SK-N-SH treated with all-trans-retinoic acid at 6 μM for 48 hours (cell line): ENCODE results near the gene CSTA.

Source experiments
- ATAC-seq: fragments of 200-7000 bp; cut with Tn5 transposase; 3 replicates; pipeline ENCODE4 v1.9.1; 2020; ENCODE audit warnings: mild to moderate bottlenecking, moderate library complexity
- ARNTL ChIP-seq: fragments of 450-650 bp; formaldehyde crosslinking; IDR thresholded peaks from 2 replicates; pipeline ENCODE4 v1.5.0; 2020; ENCODE audit warnings: low read depth, mild to moderate bottlenecking, moderate library complexity, borderline replicate concordance
- BACH2 ChIP-seq: fragments of 250-450 bp; sonication (Bioruptor Pico); IDR thresholded peaks from 2 replicates; pipeline ENCODE4 v1.9.0; 2021; ENCODE audit warnings: mild to moderate bottlenecking, borderline replicate concordance
- ESRRG ChIP-seq: fragments of 250-450 bp; sonication (Bioruptor Pico); IDR thresholded peaks from 2 replicates; pipeline ENCODE4 v1.6.1; 2021; ENCODE audit warnings: mild to moderate bottlenecking
- GLIS3 ChIP-seq: fragments of 250-450 bp; sonication (Bioruptor Pico); IDR thresholded peaks from 2 replicates; pipeline ENCODE4 v1.5.0; 2020; ENCODE audit warnings: mild to moderate bottlenecking, moderate library complexity
- ISL1 ChIP-seq: fragments of 250-450 bp; sonication (Bioruptor Pico); IDR thresholded peaks from 2 replicates; pipeline ENCODE4 v2.1.2; 2022; ENCODE audit warnings: mild to moderate bottlenecking, moderate library complexity
- OSR1 ChIP-seq: fragments of 250-450 bp; sonication (Bioruptor Pico); IDR thresholded peaks from 2 replicates; pipeline ENCODE4 v1.8.0; 2022; ENCODE audit warnings: moderate library complexity, mild to moderate bottlenecking, inconsistent platforms
- PPARA ChIP-seq: fragments of 250-450 bp; sonication (Bioruptor Pico); IDR thresholded peaks from 2 replicates; pipeline ENCODE4 v1.5.0; 2020; ENCODE audit warnings: mild to moderate bottlenecking, borderline replicate concordance
- RARB ChIP-seq: fragments of 250-450 bp; sonication (Bioruptor Pico); IDR thresholded peaks from 2 replicates; pipeline ENCODE4 v1.8.0; 2021; ENCODE audit warnings: mild to moderate bottlenecking, moderate library complexity
- SNAI2 ChIP-seq: fragments of 250-450 bp; sonication (Bioruptor Pico); IDR thresholded peaks from 2 replicates; pipeline ENCODE4 v1.5.0; 2020; ENCODE audit warnings: mild to moderate bottlenecking, moderate library complexity
- TOX ChIP-seq: fragments of 250-450 bp; sonication (Bioruptor Pico); IDR thresholded peaks from 2 replicates; pipeline ENCODE4 v1.8.0; 2021; ENCODE audit warnings: mild to moderate bottlenecking, moderate library complexity, borderline replicate concordance
- ZC3H10 ChIP-seq: fragments of 250-450 bp; sonication (Bioruptor Pico); IDR thresholded peaks from 2 replicates; pipeline ENCODE4 v1.5.1; 2021; ENCODE audit warnings: mild to moderate bottlenecking, moderate library complexity
- ZFP3 ChIP-seq: fragments of 250-450 bp; sonication (Bioruptor Pico); IDR thresholded peaks from 2 replicates; pipeline ENCODE4 v1.5.0; 2020; ENCODE audit warnings: mild to moderate bottlenecking, moderate library complexity
- ZFP30 ChIP-seq: fragments of 450-650 bp; formaldehyde crosslinking; IDR thresholded peaks from 2 replicates; pipeline ENCODE4 v1.5.0; 2022; ENCODE audit warnings: mild to moderate bottlenecking, moderate library complexity
- ZNF70 ChIP-seq: fragments of 450-650 bp; formaldehyde crosslinking; IDR thresholded peaks from 2 replicates; pipeline ENCODE4 v1.5.0; 2020; ENCODE audit warnings: mild to moderate bottlenecking, moderate library complexity
- ZNF8 ChIP-seq: fragments of 450-650 bp; formaldehyde crosslinking; IDR thresholded peaks from 2 replicates; pipeline ENCODE4 v1.5.0; 2020; ENCODE audit warnings: mild to moderate bottlenecking, moderate library complexity
- TF ChIP-seq, protein P1 (sequence below): fragments of 250-450 bp; sonication (Bioruptor Pico); IDR thresholded peaks from 2 replicates; pipeline ENCODE4 v1.5.1; 2021; ENCODE audit warnings: mild to moderate bottlenecking, moderate library complexity
- TF ChIP-seq, protein P2 (sequence below): fragments of 250-450 bp; sonication (Bioruptor Pico); IDR thresholded peaks from 2 replicates; pipeline ENCODE4 v1.5.1; 2020; ENCODE audit warnings: low read depth, mild to moderate bottlenecking, moderate library complexity
- TF ChIP-seq, protein P3 (sequence below): fragments of 250-450 bp; sonication (Bioruptor Pico); IDR thresholded peaks from 2 replicates; pipeline ENCODE4 v1.8.0; 2020; ENCODE audit warnings: mild to moderate bottlenecking, moderate library complexity, borderline replicate concordance
- TF ChIP-seq, protein P4 (sequence below): fragments of 250-450 bp; sonication (Bioruptor Pico); IDR thresholded peaks from 2 replicates; pipeline ENCODE4 v1.5.0; 2020; ENCODE audit warnings: mild to moderate bottlenecking, moderate library complexity

CSTA gene

DNA sequence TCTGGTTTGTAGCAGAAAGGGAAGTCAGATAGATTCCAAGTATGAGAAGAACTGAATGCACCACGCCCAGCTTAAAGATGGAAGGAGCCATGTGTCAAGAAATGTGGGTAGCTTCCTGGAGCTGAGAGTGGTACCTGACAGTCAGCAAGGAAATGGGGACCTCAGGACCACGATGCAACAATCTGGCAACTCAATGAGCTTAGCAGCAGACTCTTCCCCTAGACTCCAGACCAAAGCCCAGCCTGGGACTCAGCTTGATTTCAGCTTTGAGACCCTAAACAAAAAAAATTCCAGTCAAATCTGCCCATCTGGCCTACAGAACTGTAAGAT is 33.6 kb downstream of the CSTA start:
- TF ChIP-seq, protein P1, sequence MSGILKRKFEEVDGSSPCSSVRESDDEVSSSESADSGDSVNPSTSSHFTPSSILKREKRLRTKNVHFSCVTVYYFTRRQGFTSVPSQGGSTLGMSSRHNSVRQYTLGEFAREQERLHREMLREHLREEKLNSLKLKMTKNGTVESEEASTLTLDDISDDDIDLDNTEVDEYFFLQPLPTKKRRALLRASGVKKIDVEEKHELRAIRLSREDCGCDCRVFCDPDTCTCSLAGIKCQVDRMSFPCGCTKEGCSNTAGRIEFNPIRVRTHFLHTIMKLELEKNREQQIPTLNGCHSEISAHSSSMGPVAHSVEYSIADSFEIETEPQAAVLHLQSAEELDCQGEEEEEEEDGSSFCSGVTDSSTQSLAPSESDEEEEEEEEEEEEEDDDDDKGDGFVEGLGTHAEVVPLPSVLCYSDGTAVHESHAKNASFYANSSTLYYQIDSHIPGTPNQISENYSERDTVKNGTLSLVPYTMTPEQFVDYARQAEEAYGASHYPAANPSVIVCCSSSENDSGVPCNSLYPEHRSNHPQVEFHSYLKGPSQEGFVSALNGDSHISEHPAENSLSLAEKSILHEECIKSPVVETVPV, result no peak
- no peak for TF ChIP-seq PPARA (CRISPR knock-in tag)
- no peak for TF ChIP-seq SNAI2
- no peak for TF ChIP-seq RARB (CRISPR knock-in tag)
- no peak for TF ChIP-seq BACH2
- TF ChIP-seq, protein P2, sequence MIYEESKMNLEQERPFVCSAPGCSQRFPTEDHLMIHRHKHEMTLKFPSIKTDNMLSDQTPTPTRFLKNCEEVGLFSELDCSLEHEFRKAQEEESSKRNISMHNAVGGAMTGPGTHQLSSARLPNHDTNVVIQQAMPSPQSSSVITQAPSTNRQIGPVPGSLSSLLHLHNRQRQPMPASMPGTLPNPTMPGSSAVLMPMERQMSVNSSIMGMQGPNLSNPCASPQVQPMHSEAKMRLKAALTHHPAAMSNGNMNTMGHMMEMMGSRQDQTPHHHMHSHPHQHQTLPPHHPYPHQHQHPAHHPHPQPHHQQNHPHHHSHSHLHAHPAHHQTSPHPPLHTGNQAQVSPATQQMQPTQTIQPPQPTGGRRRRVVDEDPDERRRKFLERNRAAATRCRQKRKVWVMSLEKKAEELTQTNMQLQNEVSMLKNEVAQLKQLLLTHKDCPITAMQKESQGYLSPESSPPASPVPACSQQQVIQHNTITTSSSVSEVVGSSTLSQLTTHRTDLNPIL (CRISPR knock-in tag), result no peak
- TF ChIP-seq, protein P3, sequence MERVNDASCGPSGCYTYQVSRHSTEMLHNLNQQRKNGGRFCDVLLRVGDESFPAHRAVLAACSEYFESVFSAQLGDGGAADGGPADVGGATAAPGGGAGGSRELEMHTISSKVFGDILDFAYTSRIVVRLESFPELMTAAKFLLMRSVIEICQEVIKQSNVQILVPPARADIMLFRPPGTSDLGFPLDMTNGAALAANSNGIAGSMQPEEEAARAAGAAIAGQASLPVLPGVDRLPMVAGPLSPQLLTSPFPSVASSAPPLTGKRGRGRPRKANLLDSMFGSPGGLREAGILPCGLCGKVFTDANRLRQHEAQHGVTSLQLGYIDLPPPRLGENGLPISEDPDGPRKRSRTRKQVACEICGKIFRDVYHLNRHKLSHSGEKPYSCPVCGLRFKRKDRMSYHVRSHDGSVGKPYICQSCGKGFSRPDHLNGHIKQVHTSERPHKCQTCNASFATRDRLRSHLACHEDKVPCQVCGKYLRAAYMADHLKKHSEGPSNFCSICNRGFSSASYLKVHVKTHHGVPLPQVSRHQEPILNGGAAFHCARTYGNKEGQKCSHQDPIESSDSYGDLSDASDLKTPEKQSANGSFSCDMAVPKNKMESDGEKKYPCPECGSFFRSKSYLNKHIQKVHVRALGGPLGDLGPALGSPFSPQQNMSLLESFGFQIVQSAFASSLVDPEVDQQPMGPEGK (CRISPR knock-in tag), result no peak
- TF ChIP-seq ESRRG (CRISPR knock-in tag), result no peak
- TF ChIP-seq TOX (CRISPR knock-in tag), result no peak
- TF ChIP-seq, protein P4, sequence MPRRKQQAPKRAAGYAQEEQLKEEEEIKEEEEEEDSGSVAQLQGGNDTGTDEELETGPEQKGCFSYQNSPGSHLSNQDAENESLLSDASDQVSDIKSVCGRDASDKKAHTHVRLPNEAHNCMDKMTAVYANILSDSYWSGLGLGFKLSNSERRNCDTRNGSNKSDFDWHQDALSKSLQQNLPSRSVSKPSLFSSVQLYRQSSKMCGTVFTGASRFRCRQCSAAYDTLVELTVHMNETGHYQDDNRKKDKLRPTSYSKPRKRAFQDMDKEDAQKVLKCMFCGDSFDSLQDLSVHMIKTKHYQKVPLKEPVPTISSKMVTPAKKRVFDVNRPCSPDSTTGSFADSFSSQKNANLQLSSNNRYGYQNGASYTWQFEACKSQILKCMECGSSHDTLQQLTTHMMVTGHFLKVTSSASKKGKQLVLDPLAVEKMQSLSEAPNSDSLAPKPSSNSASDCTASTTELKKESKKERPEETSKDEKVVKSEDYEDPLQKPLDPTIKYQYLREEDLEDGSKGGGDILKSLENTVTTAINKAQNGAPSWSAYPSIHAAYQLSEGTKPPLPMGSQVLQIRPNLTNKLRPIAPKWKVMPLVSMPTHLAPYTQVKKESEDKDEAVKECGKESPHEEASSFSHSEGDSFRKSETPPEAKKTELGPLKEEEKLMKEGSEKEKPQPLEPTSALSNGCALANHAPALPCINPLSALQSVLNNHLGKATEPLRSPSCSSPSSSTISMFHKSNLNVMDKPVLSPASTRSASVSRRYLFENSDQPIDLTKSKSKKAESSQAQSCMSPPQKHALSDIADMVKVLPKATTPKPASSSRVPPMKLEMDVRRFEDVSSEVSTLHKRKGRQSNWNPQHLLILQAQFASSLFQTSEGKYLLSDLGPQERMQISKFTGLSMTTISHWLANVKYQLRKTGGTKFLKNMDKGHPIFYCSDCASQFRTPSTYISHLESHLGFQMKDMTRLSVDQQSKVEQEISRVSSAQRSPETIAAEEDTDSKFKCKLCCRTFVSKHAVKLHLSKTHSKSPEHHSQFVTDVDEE (CRISPR knock-in tag), result no peak
- TF ChIP-seq ZFP30 (CRISPR knock-in tag), result no peak
- TF ChIP-seq, all 23 proteins: peak for 0
- no peak for ATAC-seq

DNA sequence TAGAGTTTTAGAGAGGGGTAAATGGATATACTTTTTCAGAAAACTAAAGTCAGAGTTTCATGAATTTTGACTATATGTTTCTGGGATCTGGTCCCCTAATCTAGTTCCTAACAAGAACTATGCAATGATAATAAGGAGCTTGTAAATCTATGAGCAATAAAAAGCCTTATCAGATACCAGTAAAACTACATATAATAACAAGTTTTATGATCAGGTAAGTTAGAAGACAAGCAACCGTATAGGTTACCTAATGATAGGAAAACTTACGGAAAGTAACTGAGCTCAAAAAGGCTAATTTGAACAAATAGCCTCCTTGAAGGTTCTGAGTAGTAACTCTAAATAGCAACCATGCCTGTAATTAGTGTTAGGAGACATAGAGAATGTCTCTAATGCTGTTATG is 37.0 kb downstream of the CSTA start:
- ATAC-seq, result no peak
- TF ChIP-seq BACH2, result no peak
- no peak for TF ChIP-seq ISL1 (CRISPR knock-in tag)
- TF ChIP-seq GLIS3, result no peak
- no peak for TF ChIP-seq ZFP30 (CRISPR knock-in tag)
- no peak for TF ChIP-seq ESRRG (CRISPR knock-in tag)
- TF ChIP-seq SNAI2, result no peak
- no peak for TF ChIP-seq ZFP3
- TF ChIP-seq, protein P3 (CRISPR knock-in tag), result no peak

DNA sequence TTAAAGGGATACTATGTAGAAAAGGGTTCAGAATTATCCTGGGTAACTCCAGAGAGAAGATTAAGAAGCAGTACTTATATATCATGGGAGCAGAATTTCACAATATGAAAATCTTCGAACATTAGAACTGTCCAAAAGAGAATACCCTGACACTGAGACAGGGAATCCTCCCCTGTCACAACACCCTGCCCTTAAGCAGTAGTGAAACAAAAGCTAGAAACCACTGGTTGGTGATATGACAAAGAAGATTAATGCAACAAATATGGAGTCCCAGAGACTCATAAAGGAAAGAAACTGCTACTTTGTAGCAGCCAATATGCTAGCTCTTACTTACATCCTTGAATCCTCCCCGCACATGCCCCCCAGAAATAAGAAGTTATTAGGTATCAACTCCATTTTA is 39.4 kb downstream of the CSTA start:
- TF ChIP-seq SNAI2 (no peak), ZC3H10 (CRISPR knock-in tag) (no peak), ZFP3 (no peak), OSR1 (CRISPR knock-in tag) (no peak), BACH2 (no peak), ARNTL (CRISPR knock-in tag) (no peak), ZNF8 (CRISPR knock-in tag) (no peak), ZNF70 (CRISPR knock-in tag) (no peak), PPARA (CRISPR knock-in tag) (no peak)
- TF ChIP-seq, protein P3 (CRISPR knock-in tag), result no peak
- TF ChIP-seq, protein P1, result no peak
- TF ChIP-seq, all 23 proteins: peak for 0
- no peak for ATAC-seq
